GM19452 (cell line): ENCODE results near the gene VSX2.

ENCODE experiments used
- ATAC-seq: cut with Tn5 transposase; IDR thresholded peaks from one replicate; pipeline ENCODE4 v1.9.1; 2021; ENCODE audit not compliant: unreplicated experiment

VSX2 gene

GRCh38 chr14:74221741-74222140 is 17.5 kb upstream of the VSX2 start:
- ATAC-seq: no peak

GRCh38 chr14:74223016-74223415 is 16.2 kb upstream of the VSX2 start:
- ATAC-seq: no peak

DNA sequence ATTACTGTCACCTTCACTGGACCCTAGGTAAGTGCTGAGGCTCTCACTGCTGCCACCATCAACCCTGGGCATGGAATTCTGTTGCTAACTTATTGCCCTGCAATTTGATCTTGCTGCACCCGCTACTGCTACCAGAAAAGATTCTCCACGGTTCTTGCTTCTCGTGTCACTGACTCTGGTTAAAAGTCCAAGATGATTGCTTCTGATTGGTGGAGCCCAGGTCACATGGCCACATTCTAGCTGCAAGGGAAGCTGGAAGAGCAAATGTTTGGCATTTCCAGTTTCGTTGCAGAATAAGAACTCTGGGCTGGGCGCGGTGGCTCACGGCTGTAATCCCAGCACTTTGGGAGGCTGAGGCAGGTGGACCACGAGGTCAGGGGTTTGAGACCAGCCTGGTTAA is 7.5 kb upstream of the VSX2 start:
- ATAC-seq: no peak

DNA sequence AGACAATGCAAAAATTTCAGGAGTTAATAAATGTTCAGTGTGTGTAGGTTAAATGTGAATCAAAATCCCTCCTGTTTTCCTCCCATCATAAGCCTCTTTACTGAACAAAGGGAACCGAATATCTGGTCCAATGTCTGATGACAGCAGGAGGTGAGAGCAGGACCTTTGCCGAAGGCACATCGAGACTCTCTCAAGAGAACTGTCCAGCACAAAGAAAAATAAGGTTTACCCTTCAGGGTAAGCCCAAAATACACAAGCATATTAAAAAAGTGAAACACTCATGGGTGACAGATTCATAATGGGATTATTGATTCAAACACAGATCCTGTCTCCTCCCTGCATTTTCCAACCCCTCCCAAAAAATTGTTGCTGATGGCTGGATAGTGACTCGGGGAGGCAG is 4.2 kb upstream of the VSX2 start:
- no peak for ATAC-seq

DNA sequence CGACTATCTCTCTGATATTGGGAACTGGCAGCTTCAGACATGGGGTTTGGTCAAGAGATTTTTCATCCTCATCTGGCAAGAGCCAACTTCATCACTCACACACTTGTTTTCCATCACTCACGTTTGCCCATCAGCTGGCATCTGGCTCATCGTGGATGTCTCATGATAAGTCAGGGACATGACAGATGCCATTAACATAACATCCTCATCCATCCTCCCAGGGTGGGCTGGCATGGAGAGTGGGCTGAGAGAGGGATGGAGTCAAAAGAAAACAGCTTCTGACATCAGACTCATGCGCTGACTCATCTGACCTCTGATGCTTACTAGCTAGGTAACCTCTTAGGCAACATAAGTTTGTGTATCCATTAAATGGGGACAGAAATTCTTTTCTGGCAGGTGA is 1.8 kb upstream of the VSX2 start:
- no peak for ATAC-seq

GRCh38 chr14:74239848-74240793 is 872 bp downstream of the VSX2 start:
- ATAC-seq: no peak

DNA sequence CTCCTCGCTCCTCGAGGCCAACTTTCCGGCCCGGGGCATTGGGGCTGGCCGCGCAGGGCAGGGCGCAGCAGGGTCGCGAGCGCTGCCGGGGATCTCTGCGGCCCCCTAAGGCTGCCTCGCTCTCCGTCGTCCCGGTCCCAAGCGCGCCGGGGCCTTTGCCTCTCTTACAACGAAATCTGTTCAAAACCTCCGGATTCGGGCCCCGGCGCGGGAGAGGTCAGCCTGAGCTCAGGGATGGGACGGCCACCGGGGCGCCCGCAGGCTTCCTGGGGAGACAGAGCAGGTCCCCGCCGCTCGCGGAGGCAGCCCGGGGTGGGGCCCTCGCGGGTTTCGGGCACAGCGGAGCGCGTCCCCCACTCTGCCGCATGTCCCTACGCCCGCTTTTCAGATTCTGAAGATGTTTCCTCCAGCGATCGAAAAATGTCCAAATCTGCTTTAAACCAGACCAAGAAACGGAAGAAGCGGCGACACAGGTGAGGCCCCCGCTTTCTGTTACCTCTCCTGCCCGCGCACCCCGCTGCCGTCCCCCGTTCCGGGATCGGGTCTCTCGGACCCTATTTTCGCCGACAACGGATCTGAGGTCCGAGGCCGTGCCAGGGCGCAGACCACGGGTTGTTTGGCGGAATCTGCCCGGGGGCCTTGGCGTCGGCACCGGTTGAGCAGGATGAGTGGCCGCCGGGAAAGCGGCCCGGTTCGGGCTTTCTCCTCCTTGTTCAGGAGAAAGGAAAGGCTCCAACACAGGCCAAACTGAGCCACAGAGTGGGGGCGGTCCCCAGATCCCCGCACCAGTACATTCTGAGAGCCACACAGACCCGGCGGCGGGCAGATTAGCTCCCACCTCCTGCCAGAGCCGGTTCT is 1.8 kb downstream of the VSX2 start:
- no peak for ATAC-seq

- no peak for ATAC-seq
Observed at GRCh38 chr14:74241652-74242017, 2.4 kb downstream of the VSX2 start.

DNA sequence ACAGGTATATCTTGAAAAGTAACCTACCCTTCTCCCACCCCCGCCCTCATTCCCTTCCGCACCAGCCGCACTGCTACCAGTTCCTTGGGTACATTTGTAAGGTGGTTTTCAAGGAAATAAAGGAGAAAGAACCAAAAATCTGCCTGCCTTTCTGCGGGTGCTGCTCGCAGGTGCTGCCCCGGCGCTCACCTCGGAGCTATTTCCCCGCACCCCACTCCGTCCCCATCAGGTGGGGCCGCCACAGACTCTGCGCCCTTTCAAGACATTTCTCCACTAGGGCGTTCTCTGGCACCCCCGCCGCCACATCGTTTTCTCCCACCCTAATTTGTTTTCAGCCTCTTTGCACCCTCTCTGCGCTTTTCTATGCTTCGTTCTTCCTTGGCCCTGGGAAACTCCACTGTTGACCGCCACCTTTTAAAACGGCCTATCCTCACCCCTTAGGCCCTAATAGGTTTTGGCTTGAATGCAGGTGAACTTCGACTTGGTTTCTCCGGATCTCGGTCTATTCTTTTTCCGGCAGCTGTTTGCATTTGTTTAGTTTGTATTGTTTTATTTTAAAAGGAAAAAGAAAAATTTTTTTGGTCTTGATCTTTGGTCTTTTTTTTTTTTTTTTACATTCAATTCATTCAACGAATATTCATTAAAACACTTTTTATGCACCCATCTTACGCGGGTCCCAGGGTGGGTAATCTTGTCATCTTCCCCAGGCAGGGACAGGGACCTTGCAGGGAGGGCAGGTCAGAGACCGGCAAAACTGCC is 3.0 kb downstream of the VSX2 start:
- no peak for ATAC-seq

DNA sequence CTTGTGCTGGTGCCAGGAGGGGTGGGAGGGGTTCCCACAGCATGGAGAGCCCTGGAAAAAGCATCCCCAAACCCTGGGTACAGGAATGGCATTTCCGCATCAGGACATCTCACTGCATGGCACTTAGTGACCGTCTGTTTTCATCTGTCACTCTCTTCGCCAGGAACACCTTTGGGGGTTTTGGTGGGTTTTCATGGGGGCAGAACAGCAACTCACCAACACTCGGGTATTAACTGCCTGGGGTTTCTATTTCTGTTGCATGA is 3.5 kb downstream of the VSX2 start:
- ATAC-seq: no peak

GRCh38 chr14:74243051-74243450 is 3.8 kb downstream of the VSX2 start:
- no peak for ATAC-seq

DNA sequence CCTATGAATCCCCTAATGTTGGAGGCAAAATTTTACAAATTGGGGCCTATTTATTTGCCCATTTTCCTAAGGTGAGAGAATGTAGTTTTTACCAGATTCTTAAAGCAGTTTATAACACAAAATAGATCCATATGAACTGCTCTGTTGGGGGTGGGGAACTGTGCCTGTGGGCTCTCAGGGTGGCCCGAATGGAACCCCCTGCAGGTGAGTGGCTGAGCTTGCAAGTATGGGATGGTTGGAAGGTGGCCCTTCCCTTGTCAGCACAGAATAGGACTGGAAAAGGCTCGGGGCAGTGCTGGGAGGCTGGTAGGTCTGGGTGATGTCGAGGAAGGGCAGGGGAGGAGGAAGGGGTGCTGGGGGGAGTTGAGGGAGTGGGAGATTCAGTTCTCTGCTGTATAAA is 4.9 kb downstream of the VSX2 start:
- ATAC-seq: no peak

DNA sequence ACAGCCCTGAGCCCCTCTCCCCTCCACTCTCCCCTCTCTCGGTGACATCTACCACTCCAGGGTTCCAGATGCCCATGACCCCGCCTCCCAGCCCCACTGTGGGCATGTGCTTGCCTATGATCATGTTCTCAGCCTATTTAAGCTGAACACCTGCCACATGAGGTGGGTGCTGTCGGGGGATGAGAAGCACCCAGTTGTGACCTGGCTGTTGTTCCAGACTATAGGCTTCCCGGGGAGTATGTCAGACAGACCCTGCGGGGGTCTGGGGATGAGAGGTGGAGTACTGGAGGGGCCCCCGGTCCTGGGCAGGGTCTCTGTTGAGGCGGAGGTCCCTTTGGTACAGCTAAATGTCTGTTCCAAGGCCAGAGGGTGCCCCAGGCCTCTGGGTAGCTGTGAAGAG is 6.0 kb downstream of the VSX2 start:
- no peak for ATAC-seq

DNA sequence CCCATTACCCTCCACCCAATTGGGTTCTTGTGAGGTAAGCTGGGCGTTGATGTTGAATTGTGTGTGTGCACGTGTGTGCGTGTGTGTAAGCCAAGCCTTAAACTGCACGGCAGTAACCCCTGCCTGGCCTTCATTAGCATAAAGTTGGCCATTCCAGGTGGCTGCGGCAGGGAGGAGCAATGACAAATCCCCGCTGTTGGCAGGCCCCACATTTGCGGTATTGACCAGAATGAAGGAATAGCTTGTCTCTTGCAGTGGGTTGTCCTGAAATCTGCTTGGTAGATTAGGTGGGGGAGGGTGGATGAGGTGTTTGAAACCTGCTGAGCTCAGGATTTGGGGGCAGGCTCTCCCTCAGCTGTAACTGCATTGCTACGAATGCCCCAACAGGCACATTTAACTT is 7.3 kb downstream of the VSX2 start:
- no peak for ATAC-seq

- no peak for ATAC-seq
Observed at GRCh38 chr14:74248017-74248416, 8.8 kb downstream of the VSX2 start.

GRCh38 chr14:74249433-74250375 is 10.5 kb downstream of the VSX2 start:
- ATAC-seq: no peak

- ATAC-seq: no peak
Observed at GRCh38 chr14:74255281-74255680, 16.0 kb downstream of the VSX2 start.

DNA sequence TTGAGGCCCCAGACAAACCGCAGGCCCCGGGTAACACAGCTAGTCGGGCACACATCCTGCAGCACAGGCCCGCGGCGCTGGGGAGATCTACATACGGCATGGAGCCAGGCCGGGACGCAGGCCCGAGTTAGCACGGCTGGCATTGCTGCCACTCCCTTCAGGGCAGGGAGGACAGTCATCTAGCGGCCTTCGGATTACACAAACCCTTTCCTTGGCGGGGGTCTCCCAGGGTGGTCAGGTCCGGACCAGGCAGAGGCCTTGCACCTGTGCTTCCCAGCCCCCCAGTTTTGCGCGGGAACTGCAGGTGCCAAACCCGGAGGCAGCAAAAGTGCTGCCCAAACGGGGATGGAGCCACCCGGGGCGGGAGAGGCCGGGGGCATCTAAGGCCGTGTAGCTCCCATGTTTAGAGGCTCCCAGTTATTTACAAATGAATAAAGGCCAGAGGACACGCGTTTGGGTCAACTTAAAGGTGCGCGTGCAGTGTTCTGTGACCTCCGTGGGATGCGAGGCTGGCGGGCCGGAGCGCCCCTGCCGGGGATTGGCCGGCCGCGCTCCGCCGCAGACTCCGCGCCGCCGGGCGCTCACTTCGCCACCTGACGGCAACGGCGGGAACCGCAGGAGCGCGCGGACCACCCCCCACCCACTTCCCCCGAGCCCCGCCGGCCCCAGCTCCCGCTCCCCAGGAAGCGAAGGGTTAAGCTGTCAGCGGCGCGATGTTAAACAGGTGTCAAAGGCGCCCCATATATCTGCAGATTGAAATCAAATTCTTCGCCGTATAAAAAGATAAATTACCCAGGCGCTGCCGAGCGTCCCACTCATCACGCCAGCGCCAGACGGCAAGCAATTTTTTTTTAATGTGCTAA is 18.1 kb downstream of the VSX2 start:
- ATAC-seq: no peak

DNA sequence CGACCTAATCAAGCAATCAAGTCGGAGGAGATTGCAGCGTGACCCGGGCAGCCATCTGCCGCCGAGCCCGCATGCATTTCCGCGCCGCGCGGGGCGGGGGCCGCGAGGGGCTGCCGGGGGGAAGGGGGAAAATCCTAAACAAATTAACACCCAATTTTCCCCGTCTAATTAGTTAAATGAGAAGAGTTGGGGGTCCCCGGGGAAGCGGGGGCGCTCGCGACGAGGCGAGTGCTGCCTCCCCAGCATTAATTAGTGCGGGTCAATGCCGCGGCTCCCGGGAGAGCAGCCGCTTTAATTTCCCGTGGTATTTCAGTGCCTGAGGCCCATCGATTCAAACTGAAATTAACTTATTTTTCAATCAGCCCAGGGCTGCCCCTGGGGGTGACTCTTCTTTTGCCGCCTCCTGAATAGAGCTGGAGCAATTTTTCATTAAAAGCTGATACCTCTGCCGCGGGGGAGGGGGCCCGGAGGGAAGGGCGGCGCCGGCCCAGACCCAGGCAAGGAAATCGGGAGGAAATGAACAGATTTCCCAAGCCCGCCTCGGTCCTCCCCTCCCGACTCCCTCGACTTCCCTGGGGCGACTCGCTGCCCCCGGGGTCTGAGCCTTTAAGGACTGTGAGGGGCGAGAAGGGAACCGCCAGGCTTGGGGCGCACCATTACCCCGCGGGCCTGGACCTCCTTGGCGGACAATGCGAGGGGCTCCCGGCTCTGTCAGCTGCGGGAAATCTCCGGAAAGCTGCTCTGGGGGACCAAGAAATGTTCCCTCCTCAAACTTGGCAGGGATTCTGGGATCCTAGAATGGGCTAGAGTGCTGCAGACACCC is 18.9 kb downstream of the VSX2 start:
- ATAC-seq: no peak
